Stimulated activated CD4-positive, alpha-beta T cell treated with anti-CD3 and anti-CD28 coated beads, Interleukin-1b, Interleukin-23, amount 100 ng/mL, for 1 hour (primary cell): ENCODE results near the gene TDRD6.
"Not testable (repeated sequence)": the region's sequence is repeated elsewhere in the genome, so short reads cannot be mapped to it uniquely, and the experiment has no call there.

ENCODE experiments used
- DNase-seq, 2 donors: peaks; one replicate each; pipeline ENCODE4 v3.0.0-alpha.2; 2020; ENCODE audit warnings: low read depth in 2 of 2

The TDRD6 gene, protein sequence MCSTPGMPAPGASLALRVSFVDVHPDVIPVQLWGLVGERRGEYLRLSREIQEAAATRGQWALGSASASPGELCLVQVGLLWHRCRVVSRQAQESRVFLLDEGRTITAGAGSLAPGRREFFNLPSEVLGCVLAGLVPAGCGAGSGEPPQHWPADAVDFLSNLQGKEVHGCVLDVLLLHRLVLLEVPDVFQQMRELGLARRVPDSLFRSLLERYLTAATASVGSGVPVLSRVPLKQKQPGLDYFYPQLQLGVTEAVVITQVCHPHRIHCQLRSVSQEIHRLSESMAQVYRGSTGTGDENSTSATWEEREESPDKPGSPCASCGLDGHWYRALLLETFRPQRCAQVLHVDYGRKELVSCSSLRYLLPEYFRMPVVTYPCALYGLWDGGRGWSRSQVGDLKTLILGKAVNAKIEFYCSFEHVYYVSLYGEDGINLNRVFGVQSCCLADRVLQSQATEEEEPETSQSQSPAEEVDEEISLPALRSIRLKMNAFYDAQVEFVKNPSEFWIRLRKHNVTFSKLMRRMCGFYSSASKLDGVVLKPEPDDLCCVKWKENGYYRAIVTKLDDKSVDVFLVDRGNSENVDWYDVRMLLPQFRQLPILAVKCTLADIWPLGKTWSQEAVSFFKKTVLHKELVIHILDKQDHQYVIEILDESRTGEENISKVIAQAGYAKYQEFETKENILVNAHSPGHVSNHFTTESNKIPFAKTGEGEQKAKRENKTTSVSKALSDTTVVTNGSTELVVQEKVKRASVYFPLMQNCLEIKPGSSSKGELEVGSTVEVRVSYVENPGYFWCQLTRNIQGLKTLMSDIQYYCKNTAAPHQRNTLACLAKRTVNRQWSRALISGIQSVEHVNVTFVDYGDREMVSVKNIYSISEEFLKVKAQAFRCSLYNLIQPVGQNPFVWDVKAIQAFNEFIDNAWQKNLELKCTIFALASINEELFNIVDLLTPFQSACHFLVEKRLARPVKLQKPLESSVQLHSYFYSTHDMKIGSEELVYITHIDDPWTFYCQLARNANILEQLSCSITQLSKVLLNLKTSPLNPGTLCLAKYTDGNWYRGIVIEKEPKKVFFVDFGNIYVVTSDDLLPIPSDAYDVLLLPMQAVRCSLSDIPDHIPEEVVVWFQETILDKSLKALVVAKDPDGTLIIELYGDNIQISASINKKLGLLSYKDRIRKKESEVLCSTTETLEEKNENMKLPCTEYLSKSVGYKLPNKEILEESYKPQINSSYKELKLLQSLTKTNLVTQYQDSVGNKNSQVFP (N-terminal part only)

GRCh38 chr6:46687619-46688097, at the start of gene TDRD6:
TSS of gene TDRD6 (plus strand) at chr6:46687885. CDS start at chr6:46688129, 244 bp downstream.
- no peak for DNase-seq

- DNase-seq, result no peak
Observed at GRCh38 chr6:46637933-46638332, 49.8 kb upstream of the TDRD6 start.

GRCh38 chr6:46638650-46639049, 49.0 kb upstream of the TDRD6 start:
- DNase-seq, result no peak

- no peak for DNase-seq
Observed at GRCh38 chr6:46642928-46643751, 44.5 kb upstream of the TDRD6 start.

GRCh38 chr6:46645265-46645664, 42.4 kb upstream of the TDRD6 start:
- DNase-seq, result no peak

DNA sequence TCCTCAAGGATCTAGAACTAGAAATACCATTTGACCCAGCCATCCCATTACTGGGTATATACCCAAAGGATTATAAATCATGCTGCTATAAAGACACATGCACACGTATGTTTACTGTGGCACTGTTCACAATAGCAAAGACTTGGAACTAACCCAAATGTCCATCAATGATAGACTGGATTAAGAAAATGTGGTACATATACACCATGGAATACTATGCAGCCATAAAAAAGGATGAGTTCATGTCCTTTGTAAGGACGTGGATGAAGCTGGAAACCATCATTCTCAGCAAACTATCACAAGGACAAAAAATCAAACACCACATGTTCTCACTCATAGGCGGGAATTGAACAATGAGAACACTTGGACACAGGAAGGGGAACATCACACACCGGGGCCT, 39.6 kb upstream of the TDRD6 start:
- not testable (repeated sequence) for DNase-seq

GRCh38 chr6:46648869-46649492, 38.7 kb upstream of the TDRD6 start:
- DNase-seq, result no peak

GRCh38 chr6:46651006-46651405, 36.7 kb upstream of the TDRD6 start:
- no peak for DNase-seq

DNA sequence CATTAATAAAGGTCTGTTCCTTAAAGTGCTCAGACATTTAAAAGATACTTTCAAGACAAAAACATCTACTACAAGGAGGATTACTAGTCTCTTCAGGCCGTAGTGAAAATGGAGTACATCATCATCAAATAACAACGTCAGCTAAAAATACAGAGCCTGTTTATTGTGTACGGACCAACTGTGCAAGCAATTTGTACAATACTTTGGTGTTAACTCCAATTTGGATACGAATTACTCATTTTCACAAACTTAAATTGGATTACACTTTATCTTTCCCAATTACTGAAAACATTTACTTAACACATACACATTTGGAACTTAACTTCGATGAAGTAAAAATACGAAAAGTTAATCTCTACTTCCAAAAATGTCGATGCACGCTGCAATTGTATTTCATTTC, 35.9 kb upstream of the TDRD6 start:
- DNase-seq, result no peak

- no peak for DNase-seq
Observed at GRCh38 chr6:46652232-46652602, 35.5 kb upstream of the TDRD6 start.

- DNase-seq, result peak; percentile 29 to 67
Observed at GRCh38 chr6:46652603-46653438, 34.9 kb upstream of the TDRD6 start, which contains the start of the genes CYP39A1 and SLC25A27. TSS of gene CYP39A1 (minus strand) at chr6:46652818. CDS start at chr6:46652582, 236 bp downstream. TSS of gene SLC25A27 (plus strand) at chr6:46652975. CDS start at chr6:46653193, 218 bp downstream.

- DNase-seq, result no peak
Observed at GRCh38 chr6:46653439-46654195, 34.1 kb upstream of the TDRD6 start.

- DNase-seq, result no peak
Observed at GRCh38 chr6:46655803-46656202, 31.9 kb upstream of the TDRD6 start.

DNA sequence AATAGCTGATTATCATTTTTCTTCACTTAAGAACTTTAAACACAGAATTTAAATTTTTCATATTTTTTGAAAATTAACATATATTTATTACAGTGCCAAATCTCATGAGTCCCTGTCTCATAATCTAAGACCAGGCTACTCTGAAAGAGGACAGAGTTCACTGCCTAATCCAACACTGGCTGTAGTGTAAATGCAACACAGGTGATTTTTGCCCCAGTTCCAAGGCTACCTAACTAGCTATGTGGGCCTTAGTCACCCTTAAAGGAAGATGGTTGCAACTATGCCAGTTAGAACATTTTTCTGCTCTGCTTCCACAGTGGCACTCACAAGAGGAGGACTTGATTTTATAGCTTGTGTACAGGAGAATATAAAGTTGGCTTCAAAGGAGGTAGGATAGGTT, 30.0 kb upstream of the TDRD6 start:
- no peak for DNase-seq

DNA sequence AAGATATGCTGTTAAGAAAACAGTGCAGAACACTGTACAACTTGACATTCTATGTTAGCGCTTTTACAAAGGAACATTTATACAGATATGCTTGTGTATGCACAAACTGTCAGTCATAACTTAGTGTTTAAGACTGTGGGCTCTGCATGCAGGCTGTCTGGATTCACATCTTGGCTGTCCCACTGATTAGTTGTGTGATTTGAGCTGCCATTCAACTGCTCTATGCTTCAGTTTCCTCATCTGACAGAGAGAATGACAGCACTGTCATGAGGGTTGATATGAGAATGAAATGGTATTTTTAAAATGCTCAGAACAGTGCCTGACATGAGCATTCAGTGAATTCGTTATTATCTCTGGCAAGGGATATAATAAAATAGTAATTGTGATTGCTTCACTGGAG, 26.2 kb upstream of the TDRD6 start:
- no peak for DNase-seq

DNA sequence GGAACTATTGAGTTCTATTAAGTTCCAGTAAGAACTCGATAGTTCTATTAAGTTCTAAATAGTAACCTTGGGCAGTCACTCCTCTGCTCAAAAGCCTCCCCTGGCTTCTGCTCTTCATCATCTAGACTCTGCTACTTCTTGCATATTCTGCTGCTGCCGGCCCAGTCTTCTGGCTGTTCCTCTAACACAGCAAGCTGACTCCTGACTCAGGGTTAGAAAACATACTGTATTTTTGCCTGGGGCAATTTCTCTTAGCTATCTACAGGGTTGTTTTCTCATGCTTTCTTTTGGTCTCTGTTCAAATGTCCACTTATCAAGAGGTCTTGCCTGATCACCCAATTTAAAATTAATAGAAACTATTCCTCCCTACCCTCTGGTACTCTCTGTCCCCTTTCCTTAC, 20.3 kb upstream of the TDRD6 start:
- DNase-seq, result no peak

DNA sequence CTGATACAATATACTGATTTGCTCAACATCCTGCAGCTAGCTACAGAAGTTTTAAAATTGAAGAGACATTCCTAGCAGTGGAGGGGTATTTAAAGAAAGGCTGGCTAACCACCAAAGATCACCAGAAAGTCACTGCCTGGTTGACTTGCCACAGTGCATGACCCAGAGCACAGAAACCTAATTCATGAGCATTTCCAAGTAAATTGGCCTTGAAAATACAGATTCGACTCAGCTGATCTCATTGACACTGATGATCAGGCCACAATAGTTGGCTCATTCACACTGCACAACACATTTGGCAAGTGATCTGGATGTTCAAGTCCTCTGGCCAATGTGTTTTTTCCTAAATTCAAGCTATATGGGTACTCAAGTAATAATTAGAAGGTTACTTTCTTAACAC, 13.3 kb upstream of the TDRD6 start:
- DNase-seq, result no peak

DNA sequence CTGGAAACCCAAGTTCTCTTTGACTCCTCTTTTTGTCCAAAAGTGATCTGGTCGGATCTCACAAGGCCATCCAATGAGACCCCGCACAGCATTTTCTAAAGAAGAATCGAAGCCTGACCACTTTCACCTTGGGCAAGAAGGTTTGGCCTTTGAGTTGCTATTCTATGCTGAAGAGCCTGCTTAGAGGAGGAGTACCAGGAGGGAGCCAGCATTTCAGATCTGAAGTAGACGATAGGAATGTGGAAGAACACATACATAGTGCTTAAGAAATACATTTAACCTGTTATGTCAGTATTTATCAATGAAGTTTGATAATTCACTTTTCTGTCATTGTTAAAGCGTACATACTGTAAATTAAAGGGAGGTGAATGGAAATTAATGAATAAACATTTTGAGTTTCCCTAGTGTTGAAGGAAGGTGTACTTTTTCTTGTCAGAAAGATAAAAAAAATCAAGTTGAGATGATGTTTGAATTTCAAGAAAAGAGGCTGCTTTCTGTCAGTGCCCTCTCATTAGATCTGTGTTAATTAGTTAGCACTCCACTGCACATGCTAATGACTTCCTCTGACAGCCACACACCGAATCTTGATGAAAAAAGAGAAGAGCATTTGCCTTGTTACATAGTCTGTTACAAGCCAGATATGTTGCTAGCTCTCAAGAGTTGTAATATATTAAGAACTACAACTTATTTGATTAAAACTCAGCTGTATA, 10.9 kb upstream of the TDRD6 start:
- no peak for DNase-seq
